BE2C (cell line): ENCODE measurements around the gene ME3.

ENCODE experiments used
- DNase-seq: peaks from one replicate; pipeline ENCODE4 v3.0.0-alpha.2; 2020
- H3K27me3 ChIP-seq: fragments of 250-450 bp; sonication (Bioruptor Pico); 2 replicates; pipeline ENCODE4 v1.5.1; 2020; ENCODE audit warnings: mild to moderate bottlenecking
- H3K36me3 ChIP-seq: fragments of 250-450 bp; sonication (Bioruptor Pico); 2 replicates; pipeline ENCODE4 v1.5.1; 2020; ENCODE audit warnings: mild to moderate bottlenecking
- H3K4me1 ChIP-seq: fragments of 250-450 bp; sonication (Bioruptor Pico); 2 replicates; pipeline ENCODE4 v1.5.1; 2020
- H3K4me3 ChIP-seq: 2 replicates; pipeline ENCODE4 v1.5.1; 2011; ENCODE audit warnings: low read depth, low read length
- H3K9me3 ChIP-seq: fragments of 250-450 bp; sonication (Bioruptor Pico); 2 replicates; pipeline ENCODE4 v1.5.1; 2020
- TF ChIP-seq, protein P1 (sequence below): IDR thresholded peaks from 2 replicates; pipeline ENCODE4 v1.5.1; 2012; ENCODE audit warnings: mild to moderate bottlenecking, low read depth, low read length

The ME3 gene

DNA sequence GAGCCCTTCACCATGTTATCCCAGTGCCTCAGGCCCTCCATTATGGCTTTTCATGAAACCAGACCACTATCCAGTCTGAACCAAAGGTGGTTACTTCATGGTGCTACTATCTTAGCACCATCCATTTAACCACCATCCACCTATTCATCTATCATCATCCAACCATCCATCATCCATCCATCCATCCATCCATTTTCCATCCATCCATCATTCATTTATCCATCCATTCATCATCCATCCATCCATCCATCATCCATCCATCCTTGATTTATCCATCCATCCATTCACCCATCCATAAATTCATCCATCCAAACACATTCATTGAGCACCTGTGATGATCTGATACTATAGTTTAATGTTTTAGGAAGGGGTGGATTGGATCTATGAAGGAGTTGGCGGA is 204.2 kb downstream of the ME3 start:
- DNase-seq, result no peak
- no peaks in the 10 kb centered on the region for H3K9me3 ChIP-seq
- no peaks in the 10 kb centered on the region for H3K36me3 ChIP-seq
- no peaks in the 10 kb centered on the region for H3K4me1 ChIP-seq
- TF ChIP-seq, protein P1, sequence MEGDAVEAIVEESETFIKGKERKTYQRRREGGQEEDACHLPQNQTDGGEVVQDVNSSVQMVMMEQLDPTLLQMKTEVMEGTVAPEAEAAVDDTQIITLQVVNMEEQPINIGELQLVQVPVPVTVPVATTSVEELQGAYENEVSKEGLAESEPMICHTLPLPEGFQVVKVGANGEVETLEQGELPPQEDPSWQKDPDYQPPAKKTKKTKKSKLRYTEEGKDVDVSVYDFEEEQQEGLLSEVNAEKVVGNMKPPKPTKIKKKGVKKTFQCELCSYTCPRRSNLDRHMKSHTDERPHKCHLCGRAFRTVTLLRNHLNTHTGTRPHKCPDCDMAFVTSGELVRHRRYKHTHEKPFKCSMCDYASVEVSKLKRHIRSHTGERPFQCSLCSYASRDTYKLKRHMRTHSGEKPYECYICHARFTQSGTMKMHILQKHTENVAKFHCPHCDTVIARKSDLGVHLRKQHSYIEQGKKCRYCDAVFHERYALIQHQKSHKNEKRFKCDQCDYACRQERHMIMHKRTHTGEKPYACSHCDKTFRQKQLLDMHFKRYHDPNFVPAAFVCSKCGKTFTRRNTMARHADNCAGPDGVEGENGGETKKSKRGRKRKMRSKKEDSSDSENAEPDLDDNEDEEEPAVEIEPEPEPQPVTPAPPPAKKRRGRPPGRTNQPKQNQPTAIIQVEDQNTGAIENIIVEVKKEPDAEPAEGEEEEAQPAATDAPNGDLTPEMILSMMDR, result no peak
- no peaks in the 10 kb centered on the region for H3K27me3 ChIP-seq
- no peak overlapping the region for H3K4me3 ChIP-seq

- Histone ChIP-seq H3K4me3 (no peak overlapping the region), H3K9me3 (no peaks in the 10 kb centered on the region), H3K4me1 (no peaks in the 10 kb centered on the region), H3K36me3 (no peaks in the 10 kb centered on the region), H3K27me3 (no peaks in the 10 kb centered on the region)
- no peak for DNase-seq
- TF ChIP-seq, protein P1, result no peak
These were observed 207.8 kb downstream of the ME3 start for GRCh38 chr11:86464509-86465221.

DNA sequence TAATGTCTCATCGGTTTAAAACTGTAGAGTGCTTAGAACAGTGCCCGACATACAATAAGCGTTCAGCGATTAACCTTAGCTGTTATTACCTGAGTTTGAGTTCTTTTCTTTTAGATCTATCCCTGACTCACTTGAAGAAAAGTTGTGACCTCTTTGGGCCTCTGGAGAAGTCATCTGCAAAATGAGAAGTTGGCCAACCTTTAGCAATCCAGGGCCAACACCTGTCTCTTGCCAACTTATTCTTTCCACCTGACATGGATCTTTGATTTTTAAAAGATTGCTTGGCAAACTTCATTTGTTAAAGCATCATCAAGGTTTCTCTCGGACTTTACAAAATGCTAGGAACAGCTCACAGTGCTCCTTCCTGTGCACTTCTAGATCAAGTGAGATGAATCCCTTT is 208.5 kb downstream of the ME3 start:
- no peak for DNase-seq
- Histone ChIP-seq H3K4me3 (no peak overlapping the region), H3K27me3 (no peaks in the 10 kb centered on the region), H3K9me3 (no peaks in the 10 kb centered on the region), H3K36me3 (no peaks in the 10 kb centered on the region), H3K4me1 (no peaks in the 10 kb centered on the region)
- TF ChIP-seq, protein P1, result no peak

GRCh38 chr11:86463120-86463519 is 209.3 kb downstream of the ME3 start:
- H3K9me3 ChIP-seq, result no peaks in the 10 kb centered on the region
- DNase-seq, result no peak
- no peaks in the 10 kb centered on the region for H3K27me3 ChIP-seq
- H3K4me1 ChIP-seq, result no peaks in the 10 kb centered on the region
- H3K36me3 ChIP-seq, result no peaks in the 10 kb centered on the region
- H3K4me3 ChIP-seq, result no peak overlapping the region
- TF ChIP-seq, protein P1, result no peak

DNA sequence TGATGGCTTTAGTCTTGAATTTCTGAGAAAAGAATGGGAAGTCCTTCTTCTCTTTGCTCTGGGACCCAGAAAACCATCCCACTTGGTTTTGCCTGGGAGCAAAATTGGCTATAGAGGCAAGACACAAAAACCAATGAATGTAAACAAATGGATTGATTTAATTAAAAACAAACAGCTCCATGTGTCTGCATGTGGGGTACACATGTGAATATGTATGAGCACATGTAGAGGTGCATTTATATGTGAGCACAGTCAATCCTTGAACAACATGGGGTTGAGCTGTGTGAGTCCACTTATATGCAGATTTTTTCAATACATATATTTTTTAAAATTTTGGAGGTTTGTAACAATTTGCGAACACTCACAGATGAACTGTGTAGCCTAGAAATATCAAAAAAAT is 210.5 kb downstream of the ME3 start:
- Histone ChIP-seq H3K27me3 (no peaks in the 10 kb centered on the region), H3K9me3 (no peaks in the 10 kb centered on the region), H3K4me1 (no peaks in the 10 kb centered on the region), H3K4me3 (no peak overlapping the region), H3K36me3 (no peaks in the 10 kb centered on the region)
- TF ChIP-seq, protein P1, result no peak
- no peak for DNase-seq

- no peaks in the 10 kb centered on the region for H3K27me3 ChIP-seq
- no peaks in the 10 kb centered on the region for H3K36me3 ChIP-seq
- TF ChIP-seq, protein P1, result no peak
- H3K4me1 ChIP-seq, result no peaks in the 10 kb centered on the region
- DNase-seq, result no peak
- no peak overlapping the region for H3K4me3 ChIP-seq
- no peaks in the 10 kb centered on the region for H3K9me3 ChIP-seq
These were observed 211.7 kb downstream of the ME3 start for GRCh38 chr11:86460461-86461385.
